ENCODE measurements around the gene MCHR1.
A peak's percentile ranks its signal among the peaks of the same experiment; 100 is the strongest.

MCHR1 gene, protein sequence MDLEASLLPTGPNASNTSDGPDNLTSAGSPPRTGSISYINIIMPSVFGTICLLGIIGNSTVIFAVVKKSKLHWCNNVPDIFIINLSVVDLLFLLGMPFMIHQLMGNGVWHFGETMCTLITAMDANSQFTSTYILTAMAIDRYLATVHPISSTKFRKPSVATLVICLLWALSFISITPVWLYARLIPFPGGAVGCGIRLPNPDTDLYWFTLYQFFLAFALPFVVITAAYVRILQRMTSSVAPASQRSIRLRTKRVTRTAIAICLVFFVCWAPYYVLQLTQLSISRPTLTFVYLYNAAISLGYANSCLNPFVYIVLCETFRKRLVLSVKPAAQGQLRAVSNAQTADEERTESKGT

GRCh38 chr22:40679249-40679963 lies at the start of gene MCHR1:
Gene MCHR1 (plus strand): TSS chr22:40679484. CDS start chr22:40679653, 169 bp downstream.
- H3K4me3 ChIP-seq (ENCODE audit: low read depth, low read length), result no peak within 1 kb of the TSS
- DNase-seq (ENCODE audit: low read depth), result no peak
- TF ChIP-seq, protein P1, sequence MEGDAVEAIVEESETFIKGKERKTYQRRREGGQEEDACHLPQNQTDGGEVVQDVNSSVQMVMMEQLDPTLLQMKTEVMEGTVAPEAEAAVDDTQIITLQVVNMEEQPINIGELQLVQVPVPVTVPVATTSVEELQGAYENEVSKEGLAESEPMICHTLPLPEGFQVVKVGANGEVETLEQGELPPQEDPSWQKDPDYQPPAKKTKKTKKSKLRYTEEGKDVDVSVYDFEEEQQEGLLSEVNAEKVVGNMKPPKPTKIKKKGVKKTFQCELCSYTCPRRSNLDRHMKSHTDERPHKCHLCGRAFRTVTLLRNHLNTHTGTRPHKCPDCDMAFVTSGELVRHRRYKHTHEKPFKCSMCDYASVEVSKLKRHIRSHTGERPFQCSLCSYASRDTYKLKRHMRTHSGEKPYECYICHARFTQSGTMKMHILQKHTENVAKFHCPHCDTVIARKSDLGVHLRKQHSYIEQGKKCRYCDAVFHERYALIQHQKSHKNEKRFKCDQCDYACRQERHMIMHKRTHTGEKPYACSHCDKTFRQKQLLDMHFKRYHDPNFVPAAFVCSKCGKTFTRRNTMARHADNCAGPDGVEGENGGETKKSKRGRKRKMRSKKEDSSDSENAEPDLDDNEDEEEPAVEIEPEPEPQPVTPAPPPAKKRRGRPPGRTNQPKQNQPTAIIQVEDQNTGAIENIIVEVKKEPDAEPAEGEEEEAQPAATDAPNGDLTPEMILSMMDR (IDR thresholded peaks at IDR 0.05; ENCODE audit: low read depth, low read length, missing control alignments), result no peak

- H3K4me3 ChIP-seq (ENCODE audit: low read depth, low read length), result no peak overlapping the region
- TF ChIP-seq, protein P1 (IDR thresholded peaks at IDR 0.05; ENCODE audit: low read depth, low read length, missing control alignments), result no peak
- DNase-seq (ENCODE audit: low read depth), result no peak
Measured at GRCh38 chr22:40631925-40632324, 47.4 kb upstream of the MCHR1 start.

GRCh38 chr22:40633036-40633435 lies 46.2 kb upstream of the MCHR1 start:
- no peak overlapping the region for H3K4me3 ChIP-seq (ENCODE audit: low read depth, low read length)
- TF ChIP-seq, protein P1 (IDR thresholded peaks at IDR 0.05; ENCODE audit: low read depth, low read length, missing control alignments), result no peak
- no peak for DNase-seq (ENCODE audit: low read depth)

DNA sequence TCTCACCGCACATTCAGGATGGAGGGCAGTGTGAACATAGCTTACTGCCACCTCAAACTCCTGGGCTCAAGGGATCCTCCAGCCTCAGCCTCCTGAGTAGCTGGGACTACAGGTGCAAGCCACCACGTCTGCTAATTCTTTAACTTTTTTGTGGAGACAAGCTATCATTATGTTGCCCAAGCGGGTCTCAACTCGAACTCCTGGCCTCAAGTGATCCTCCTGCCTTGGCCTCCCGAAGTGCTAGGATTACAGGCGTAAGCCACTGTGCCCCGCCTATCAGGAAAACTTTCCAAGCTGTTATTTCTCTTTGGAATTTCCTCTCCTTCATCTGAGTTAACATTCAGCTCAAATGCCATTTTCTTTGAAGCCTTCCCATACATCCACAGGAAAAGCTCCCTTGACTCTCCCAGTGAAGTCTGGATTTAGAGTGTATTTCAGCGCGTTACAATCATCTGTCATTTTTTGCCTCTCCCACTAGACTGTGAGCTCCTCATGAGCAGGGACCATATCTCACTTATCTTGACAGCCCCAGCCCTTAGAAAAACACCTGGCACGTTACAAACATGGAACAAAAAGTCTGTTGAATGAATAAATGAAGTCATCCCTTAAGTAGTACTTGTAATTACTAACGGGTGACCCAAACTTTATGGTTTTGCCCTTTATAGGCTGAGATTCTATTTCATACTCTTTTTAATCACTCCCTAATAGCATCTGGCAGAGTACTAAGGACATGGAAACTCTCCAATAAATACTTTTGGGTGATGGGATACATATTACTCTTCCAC lies 45.0 kb upstream of the MCHR1 start:
- no peak for DNase-seq (ENCODE audit: low read depth)
- TF ChIP-seq, protein P1 (IDR thresholded peaks at IDR 0.05; ENCODE audit: low read depth, low read length, missing control alignments), result no peak
- no peak overlapping the region; the same call in 1 of the 2 replicates for H3K4me3 ChIP-seq (ENCODE audit: low read depth, low read length)

GRCh38 chr22:40635043-40635939 lies 44.0 kb upstream of the MCHR1 start:
- TF ChIP-seq, protein P1 (IDR thresholded peaks at IDR 0.05; ENCODE audit: low read depth, low read length, missing control alignments), result no peak
- no peak for DNase-seq (ENCODE audit: low read depth)
- H3K4me3 ChIP-seq (ENCODE audit: low read depth, low read length), result peak overlapping the region; percentile 97

DNA sequence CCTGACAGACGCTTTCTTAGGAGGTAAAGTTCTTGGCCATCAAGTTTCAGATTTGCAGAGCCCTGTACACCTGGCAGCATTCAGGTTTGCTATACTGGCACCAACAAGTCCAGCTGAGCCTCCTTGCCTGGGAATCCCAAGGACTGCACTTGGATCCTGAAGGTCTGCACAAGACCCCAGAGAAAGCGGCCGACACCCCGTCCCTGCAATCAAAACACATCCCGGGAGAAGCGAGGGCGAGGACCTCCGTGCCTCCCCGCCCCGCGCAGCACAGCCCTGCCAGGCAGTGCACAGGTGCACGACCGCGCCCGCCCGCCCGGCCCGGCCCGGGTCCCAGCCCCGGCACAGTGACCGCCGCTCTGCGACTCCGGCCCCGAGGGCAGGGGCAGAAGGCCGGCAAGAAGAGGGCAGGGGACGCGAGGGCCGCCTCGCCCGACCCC lies 43.3 kb upstream of the MCHR1 start:
- DNase-seq (ENCODE audit: low read depth), result no peak

More for the DNA sequence above, 43.3 kb upstream of the MCHR1 start:
- peak overlapping the region; percentile 97 for H3K4me3 ChIP-seq (ENCODE audit: low read depth, low read length)
- TF ChIP-seq, protein P1 (IDR thresholded peaks at IDR 0.05; ENCODE audit: low read depth, low read length, missing control alignments), result no peak
